Transverse colon (tissue), 4 donors: ENCODE data around the gene ARHGAP42. TPM values are rescaled to one million over a fixed set of nuclear protein-coding genes. Genes with fewer than 3 reads are reported as not detected.

Experiments used
- DNase-seq: peaks from one replicate; pipeline ENCODE4 v3.0.0-alpha.2; 2019
- H3K27ac ChIP-seq, 4 donors: fragments of 200-600 bp; sonication (generic); 2 replicates each; pipeline ENCODE4 v1.5.1; 2016 to 2018; ENCODE audit warnings: inconsistent platforms in 4 of 4
- H3K27me3 ChIP-seq: fragments of 200-600 bp; sonication (generic); 2 replicates; pipeline ENCODE4 v1.5.1; 2017; ENCODE audit warnings: inconsistent platforms
- H3K36me3 ChIP-seq, 4 donors: fragments of 200-600 bp; sonication (generic); 2 replicates each; pipeline ENCODE4 v1.5.1; 2017 to 2019; ENCODE audit warnings: inconsistent platforms in 4 of 4
- H3K4me1 ChIP-seq, 4 donors: fragments of 200-600 bp; sonication (generic); 2 replicates each; pipeline ENCODE4 v1.5.1; 2017 to 2020; ENCODE audit warnings: inconsistent platforms in 4 of 4
- H3K4me3 ChIP-seq, 4 donors: fragments of 200-600 bp; sonication (generic); 1 replicate in 1 of 4; 2 replicates in 3 of 4; pipeline versions ENCODE4 v1.5.1 to v1.6.1; 2017 to 2019; ENCODE audit warnings: inconsistent platforms in 4 of 4
- H3K9me3 ChIP-seq, 2 donors: fragments of 200-600 bp; sonication (generic); 2 replicates each; pipeline ENCODE4 v1.5.1; 2017 to 2019; ENCODE audit warnings: inconsistent platforms in 2 of 2
- CTCF ChIP-seq, 5 experiments: fragments of 200-600 bp in 3 of 5; fragments of 450-650 bp in 2 of 5; sonication (generic) in 3 of 5; IDR thresholded peaks; 1 replicate in 2 of 5; 2 replicates in 3 of 5; pipeline ENCODE4 v1.5.1; 2016 to 2017; ENCODE audit warnings: antibody characterized with exemption in 5 of 5, inconsistent platforms in 3 of 5, mild to moderate bottlenecking in 2 of 5, moderate library complexity in 1 of 5
- EP300 ChIP-seq: sonication (generic); formaldehyde crosslinking; IDR thresholded peaks from one replicate; pipeline ENCODE4 v1.6.1; 2017; ENCODE audit warnings: antibody characterized with exemption, low read depth
- POLR2A ChIP-seq: fragments of 450-650 bp; IDR thresholded peaks from one replicate; pipeline ENCODE4 v1.6.1; 2016; ENCODE audit warnings: antibody characterized with exemption, mild to moderate bottlenecking, moderate library complexity
- POLR2AphosphoS5 ChIP-seq, 3 donors: sonication (generic); formaldehyde crosslinking; IDR thresholded peaks; one replicate each; pipeline ENCODE4 v1.6.1; 2016; ENCODE audit warnings: antibody characterized with exemption in 3 of 3
- WGBS, 2 donors: methylation state at CpG; one replicate each; pipeline ENCODE4 v1.1.5; 2018; ENCODE audit warnings: low coverage in 1 of 2; 5-methylcytosine and 5-hydroxymethylcytosine counted together
- in situ Hi-C, 4 donors: fragments of 200-750 bp; cut with MboI; loops; one replicate each; pipeline versions ENCODE4 v1.15.0 to v1.15.1; 2017; ENCODE audit warnings: low sequenced_read_pairs in 3 of 4, low pct_ligation_motif_present in 1 of 4, low pct_unique_long_range_greater_than_20kb in 1 of 4
- intact Hi-C: fragments of 100-400 bp; cut with DNase I; formaldehyde crosslinking; loops from one replicate; pipeline ENCODE4 v1.15.1; 2023; ENCODE audit warnings: low total_unique reads
- total RNA-seq, 4 donors: library from RNA; depleted of rRNA; stranded (reverse); fragments of >200 nt; gene quantifications; one replicate each; pipeline ENCODE4 v1.1.0, GENCODE V29; 2016

Gene ARHGAP42
- total RNA-seq, 4 donors from 2014 or later = 33.3 to 62.5 (median 40.9) TPM

- Histone ChIP-seq H3K36me3 (no peaks in the 10 kb centered on the region), H3K27ac (no peak overlapping the region), H3K4me1 (peaks cover 0 to 3% (median 0%) of the 10 kb centered on the region in 4 donors), H3K27me3 (no peaks in the 10 kb centered on the region), H3K4me3 (no peak overlapping the region), H3K9me3 (no peaks in the 10 kb centered on the region)
- in situ Hi-C loops = loop anchor here (5.0 to 25.0 kb wide), 5 partner anchors 170 to 283 kb away; partner anchors contain the start of gene ARHGAP42 (in 3 of the 4)
- no peak for DNase-seq
- no peak for TF ChIP-seq CTCF (IDR thresholded peaks at IDR 0.05)
- no peak for TF ChIP-seq POLR2A
- no peak for TF ChIP-seq POLR2AphosphoS5 (IDR thresholded peaks at IDR 0.05)
- no peak for TF ChIP-seq EP300
- WGBS, 2 donors = 56 to 57% methylated on average over 4 of the region's 4 CpGs
- intact Hi-C loops = no loop called here
These were observed 170.3 kb downstream of the ARHGAP42 start for GRCh38 chr11:100857236-100858005.

GRCh38 chr11:100860318-100861155, 173.4 kb downstream of the ARHGAP42 start:
- Histone ChIP-seq H3K9me3 (no peaks in the 10 kb centered on the region), H3K4me1 (peaks cover 0 to 3% (median 0%) of the 10 kb centered on the region in 4 donors), H3K36me3 (no peaks in the 10 kb centered on the region), H3K27me3 (no peaks in the 10 kb centered on the region), H3K27ac (no peak overlapping the region), H3K4me3 (no peak overlapping the region)
- 78 to 88% methylated on average over 4 to 7 of the region's 7 CpGs for WGBS, 2 donors
- intact Hi-C loops = loop anchor here (5.0 kb wide), 1 partner anchor 1867 kb away; no protein-coding TSS in a partner anchor
- TF ChIP-seq POLR2A (no peak), CTCF (IDR thresholded peaks at IDR 0.05) (no peak), EP300 (no peak), POLR2AphosphoS5 (IDR thresholded peaks at IDR 0.05) (no peak)
- no peak for DNase-seq
- in situ Hi-C loops = loop anchor here in 3 of 4 donors (25.0 kb wide), 2 partner anchors 173 to 273 kb away; partner anchors contain the start of gene ARHGAP42 (in 2 of the 3)

- no peak overlapping the region for H3K27ac ChIP-seq
- WGBS, 2 donors = 51 to 59% methylated on average over 2 to 3 of the region's 3 CpGs
- intact Hi-C loops = loop anchor here (5.0 kb wide), 1 partner anchor 1866 kb away; no protein-coding TSS in a partner anchor
These were observed 174.1 kb downstream of the ARHGAP42 start for GRCh38 chr11:100861212-100861611.

More at GRCh38 chr11:100861212-100861611, 174.1 kb downstream of the ARHGAP42 start:
- Histone ChIP-seq H3K36me3 (no peaks in the 10 kb centered on the region), H3K4me1 (peaks cover 0 to 3% (median 0%) of the 10 kb centered on the region in 4 donors), H3K4me3 (no peak overlapping the region), H3K9me3 (no peaks in the 10 kb centered on the region), H3K27me3 (no peaks in the 10 kb centered on the region)
- no peak for DNase-seq
- TF ChIP-seq CTCF (IDR thresholded peaks at IDR 0.05) = no peak
- no peak for TF ChIP-seq EP300
- no peak for TF ChIP-seq POLR2A
- no peak for TF ChIP-seq POLR2AphosphoS5 (IDR thresholded peaks at IDR 0.05)
- in situ Hi-C loops = loop anchor here in 3 of 4 donors (25.0 kb wide), 2 partner anchors 174 to 274 kb away; partner anchors contain the start of gene ARHGAP42 (in 2 of the 3)
